ENCODE results near the gene HLCS.

The HLCS gene

DNA sequence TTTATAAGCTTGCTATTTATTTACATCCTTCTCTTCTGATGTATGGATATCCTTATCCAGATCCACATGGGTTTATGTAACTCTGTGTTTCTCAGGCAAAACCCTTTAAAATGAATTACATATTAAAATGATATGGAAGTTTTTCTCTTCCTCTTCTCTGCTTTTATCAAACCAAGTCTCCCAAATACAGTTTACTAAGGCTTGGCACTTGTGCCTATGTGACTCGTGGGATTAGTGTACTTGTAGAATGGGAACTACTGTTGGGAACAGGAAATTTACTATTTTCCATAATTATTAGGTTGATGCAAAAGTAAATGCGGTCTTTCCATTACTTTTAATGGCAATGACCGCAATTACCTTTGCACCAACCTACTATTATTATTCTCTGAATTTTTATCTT is 252.7 kb downstream of the HLCS start:
- DNase-seq, result no peak

DNA sequence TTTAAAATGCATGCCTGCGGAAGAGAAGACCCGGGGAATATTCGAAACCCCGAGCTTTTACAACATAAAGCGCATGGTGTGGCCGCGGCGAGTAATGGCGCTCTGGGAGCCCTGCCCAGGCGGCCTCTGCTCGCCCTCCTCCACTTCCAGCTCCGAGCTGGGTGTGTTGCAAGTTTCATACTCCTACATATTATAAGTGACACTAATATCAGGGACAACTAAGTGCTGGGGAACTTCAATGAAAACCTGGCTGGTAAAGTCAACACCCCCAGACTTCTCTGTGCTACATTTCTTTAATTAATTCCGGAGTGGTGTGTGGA is 255.8 kb downstream of the HLCS start:
- DNase-seq, result no peak

- DNase-seq, result no peak
These were observed 256.4 kb downstream of the HLCS start for GRCh38 chr21:36709868-36710728.

GRCh38 chr21:36709030-36709867 is 257.2 kb downstream of the HLCS start:
- no peak for DNase-seq

DNA sequence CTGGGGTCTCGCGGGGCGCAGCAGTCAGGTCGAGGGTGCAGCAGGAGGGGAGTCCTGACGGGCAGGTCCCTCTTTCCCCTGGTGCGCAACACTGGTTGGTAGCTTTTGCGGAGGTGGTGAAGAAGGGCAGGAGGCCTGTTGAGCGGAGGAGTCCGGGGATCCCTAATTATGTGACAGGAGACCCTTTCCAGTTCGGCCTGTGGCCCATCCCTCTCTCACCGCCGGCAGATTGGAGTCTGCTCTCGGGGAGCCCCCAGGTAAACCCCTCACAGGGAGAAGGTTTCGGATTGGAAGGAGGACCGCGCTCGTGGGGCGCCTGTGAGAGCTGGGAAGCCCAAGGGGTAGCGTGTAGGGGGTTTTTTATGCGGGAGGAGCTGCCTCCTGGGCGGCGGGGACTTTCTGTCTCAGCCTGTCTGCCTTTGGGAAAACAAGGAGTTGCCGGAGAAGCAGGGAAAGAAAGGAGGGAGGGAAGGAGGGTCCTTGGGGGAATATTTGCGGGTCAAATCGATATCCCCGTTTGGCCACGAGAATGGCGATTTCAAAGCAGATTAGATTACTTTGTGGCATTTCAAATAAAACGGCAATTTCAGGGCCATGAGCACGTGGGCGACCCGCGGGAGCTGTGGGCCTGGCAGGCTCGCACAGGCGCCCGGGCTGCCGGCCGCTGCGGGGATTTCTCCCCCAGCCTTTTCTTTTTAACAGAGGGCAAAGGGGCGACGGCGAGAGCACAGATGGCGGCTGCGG is 258.0 kb downstream of the HLCS start:
- no peak for DNase-seq

DNA sequence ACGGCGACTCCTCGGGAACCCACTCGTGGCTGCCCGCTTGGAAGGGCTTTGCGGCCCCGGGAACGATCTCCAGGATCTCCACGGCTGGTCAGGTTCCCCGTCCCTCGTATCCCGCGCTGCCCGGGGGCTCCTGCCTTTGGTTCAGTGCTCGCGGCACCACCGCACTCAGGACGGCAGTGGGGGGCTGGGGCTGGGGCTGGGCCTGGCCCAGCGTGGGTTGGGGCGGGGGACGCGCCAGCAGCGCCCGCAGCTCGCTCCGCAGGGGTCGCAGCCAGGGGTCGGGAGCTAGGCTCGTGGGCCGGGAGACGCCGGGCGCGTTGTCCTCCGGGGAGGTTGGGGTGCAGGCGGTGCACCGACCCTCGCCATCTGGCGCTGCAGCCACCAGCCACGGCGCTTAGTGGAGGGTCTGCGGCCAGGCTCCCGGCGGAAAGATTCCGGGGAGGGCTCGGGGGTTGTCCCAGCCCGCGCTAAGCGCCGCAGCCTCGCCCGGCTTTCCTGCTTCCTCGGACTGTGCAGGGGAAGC is 258.6 kb downstream of the HLCS start:
- no peak for DNase-seq

DNA sequence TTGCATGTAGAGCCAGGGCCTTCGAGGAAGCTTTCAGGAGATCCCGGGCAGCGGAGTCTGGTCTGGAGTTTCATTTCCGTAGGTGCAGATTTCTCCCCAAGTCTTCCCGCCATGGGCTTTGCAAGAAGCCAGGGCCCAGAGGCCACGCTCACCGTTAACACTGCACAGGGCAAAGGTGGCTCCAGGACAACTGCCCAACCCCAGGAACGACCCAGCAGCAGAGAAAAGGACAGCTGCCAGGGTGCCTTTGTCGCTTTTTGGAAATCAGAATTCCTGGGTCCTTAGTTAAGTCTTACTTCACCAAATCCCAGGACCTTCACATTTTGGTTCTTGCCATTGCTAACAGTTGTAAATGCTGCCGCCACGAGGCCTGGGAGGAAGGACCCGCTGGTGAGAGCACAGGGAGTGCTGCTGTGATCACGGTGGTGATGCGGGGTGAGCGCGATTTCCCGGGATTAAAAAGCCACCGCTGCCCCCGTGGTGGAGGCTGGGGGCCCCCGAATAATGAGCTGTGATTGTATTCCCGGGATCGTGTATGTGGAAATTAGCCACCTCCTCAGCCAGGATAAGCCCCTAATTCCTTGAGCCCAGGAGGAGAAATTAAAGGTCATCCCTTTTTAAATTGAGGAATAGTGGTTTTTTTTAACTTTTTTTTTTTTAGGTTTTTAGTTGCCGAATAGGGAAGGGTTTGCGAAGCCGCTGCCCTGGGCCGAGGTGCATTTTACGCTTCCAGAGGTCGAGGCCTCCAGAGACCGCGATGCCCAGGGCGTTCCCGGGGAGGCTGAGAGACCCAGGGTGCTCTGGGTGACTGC is 259.3 kb downstream of the HLCS start:
- DNase-seq, result no peak

GRCh38 chr21:36706482-36706852 is 260.0 kb downstream of the HLCS start:
- DNase-seq, result no peak

- DNase-seq, result no peak
These were observed 260.6 kb downstream of the HLCS start for GRCh38 chr21:36705679-36706481.

GRCh38 chr21:36704958-36705678 is 261.4 kb downstream of the HLCS start:
- DNase-seq, result no peak

DNA sequence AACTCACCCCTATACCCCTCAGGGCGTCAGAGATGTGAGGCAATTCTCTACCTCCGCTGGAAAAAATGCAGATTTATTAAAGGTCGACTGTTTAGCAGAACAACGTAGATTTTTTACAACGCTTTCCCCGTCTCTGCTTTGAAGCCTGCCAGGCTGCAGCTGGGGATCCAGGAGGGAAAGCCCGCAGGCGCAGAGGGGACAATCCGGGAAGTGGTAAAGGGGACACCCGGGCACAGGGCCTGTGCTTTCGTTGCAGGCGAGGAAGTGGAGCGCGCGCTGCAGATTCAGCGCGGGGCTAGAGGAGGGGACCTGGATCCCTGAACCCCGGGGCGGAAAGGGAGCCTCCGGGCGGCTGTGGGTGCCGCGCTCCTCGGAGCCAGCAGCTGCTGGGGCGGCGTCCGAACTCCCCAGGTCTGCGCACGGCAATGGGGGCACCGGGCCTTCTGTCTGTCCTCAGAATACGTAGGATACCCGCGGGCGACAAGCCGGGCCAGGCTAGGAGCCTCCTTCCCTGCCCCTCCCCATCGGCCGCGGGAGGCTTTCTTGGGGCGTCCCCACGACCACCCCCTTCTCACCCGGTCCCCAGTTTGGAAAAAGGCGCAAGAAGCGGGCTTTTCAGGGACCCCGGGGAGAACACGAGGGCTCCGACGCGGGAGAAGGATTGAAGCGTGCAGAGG is 262.1 kb downstream of the HLCS start:
- no peak for DNase-seq

GRCh38 chr21:36703626-36704280 is 262.7 kb downstream of the HLCS start:
- no peak for DNase-seq

GRCh38 chr21:36703123-36703522 is 263.3 kb downstream of the HLCS start:
- no peak for DNase-seq

GRCh38 chr21:36702622-36702968 is 263.9 kb downstream of the HLCS start:
- no peak for DNase-seq

DNA sequence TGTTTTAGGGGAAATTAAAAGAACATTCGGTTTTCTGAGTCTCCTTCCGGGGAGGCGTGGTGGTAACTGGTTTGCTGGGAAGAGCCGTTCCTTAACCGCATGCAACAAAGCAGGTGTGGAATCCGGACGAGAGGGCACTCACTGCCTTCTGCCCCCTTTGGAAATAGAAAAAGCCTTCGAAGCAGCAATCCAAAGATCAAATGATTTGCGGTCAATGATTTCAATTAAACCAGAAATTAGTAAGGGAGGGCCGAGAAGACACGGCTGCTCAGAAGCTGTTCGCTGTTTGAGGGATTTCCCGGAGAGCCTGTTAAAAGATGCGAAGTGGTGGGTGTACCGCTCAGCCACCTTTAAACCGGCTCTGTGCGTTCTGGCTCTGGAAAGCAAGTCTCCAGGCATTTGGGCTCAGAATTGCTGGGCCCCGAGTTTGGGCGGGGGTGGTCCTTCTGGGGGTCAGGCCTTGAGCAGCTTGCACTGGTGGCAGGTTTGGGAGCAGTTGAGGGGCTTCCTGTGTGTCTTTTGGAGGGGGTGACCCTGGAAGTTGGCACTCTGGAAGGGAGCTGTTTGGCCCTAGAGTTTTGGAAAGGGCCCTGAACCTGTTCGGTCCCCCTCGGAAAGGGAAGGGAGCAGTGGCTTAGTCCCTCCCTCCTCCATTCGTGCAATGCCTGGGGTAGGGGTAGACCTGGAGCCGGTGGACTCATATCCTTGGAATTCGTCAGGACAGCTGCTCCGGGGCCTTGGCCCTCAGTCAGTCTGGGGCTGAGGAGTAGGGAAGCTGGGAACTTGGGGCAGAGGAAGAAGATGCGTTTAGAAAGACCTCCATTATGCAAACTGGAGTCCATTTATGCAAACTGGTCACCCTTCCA is 264.5 kb downstream of the HLCS start:
- DNase-seq, result no peak

- DNase-seq, result no peak
These were observed 265.3 kb downstream of the HLCS start for GRCh38 chr21:36700971-36701755.
